ENCODE measurements around the gene F10.

F10 gene

GRCh38 chr13:113119166-113119821 lies 3.3 kb upstream of the F10 start:
- Histone ChIP-seq H3K4me3 (replicated peaks; ENCODE audit: insufficient read depth, low read length) (no peak overlapping the region), H3K27me3 (ENCODE audit: insufficient read depth, poor library complexity, severe bottlenecking) (peaks cover 5% of the 10 kb centered on the region), H3K27ac (replicated peaks) (no peak overlapping the region)
- TF ChIP-seq REST (IDR thresholded peaks at IDR 0.05; ENCODE audit: insufficient replicate concordance, low read depth), result no peak
- no peak for TF ChIP-seq CTCF (IDR thresholded peaks at IDR 0.05; ENCODE audit: insufficient read depth, low read length)
- no peak for TF ChIP-seq GABPA (IDR thresholded peaks at IDR 0.05; ENCODE audit: low read depth)
- no peak for TF ChIP-seq SPI1 (IDR thresholded peaks at IDR 0.05; ENCODE audit: borderline replicate concordance, low read depth)
- TF ChIP-seq POLR2AphosphoS5 (IDR thresholded peaks at IDR 0.05; ENCODE audit: low read depth), result no peak
- no peak for DNase-seq (ENCODE audit: low read depth in 1 of 2, low spot score in 1 of 2)

- no peak overlapping the region for H3K4me3 ChIP-seq (replicated peaks; ENCODE audit: insufficient read depth, low read length)
- no peak for DNase-seq (ENCODE audit: low read depth in 1 of 2, low spot score in 1 of 2)
- H3K27ac ChIP-seq (replicated peaks), result no peak overlapping the region
- H3K27me3 ChIP-seq (ENCODE audit: insufficient read depth, poor library complexity, severe bottlenecking), result peaks cover 2% of the 10 kb centered on the region
- no peak for TF ChIP-seq REST (IDR thresholded peaks at IDR 0.05; ENCODE audit: insufficient replicate concordance, low read depth)
- TF ChIP-seq CTCF (IDR thresholded peaks at IDR 0.05; ENCODE audit: insufficient read depth, low read length), result no peak
- TF ChIP-seq SPI1 (IDR thresholded peaks at IDR 0.05; ENCODE audit: borderline replicate concordance, low read depth), result no peak
- no peak for TF ChIP-seq GABPA (IDR thresholded peaks at IDR 0.05; ENCODE audit: low read depth)
- no peak for TF ChIP-seq POLR2AphosphoS5 (IDR thresholded peaks at IDR 0.05; ENCODE audit: low read depth)
Measured at GRCh38 chr13:113119822-113120189, 2.8 kb upstream of the F10 start.

- no peak for DNase-seq (ENCODE audit: low read depth in 1 of 2, low spot score in 1 of 2)
- H3K27ac ChIP-seq (replicated peaks), result no peak overlapping the region
- H3K4me3 ChIP-seq (replicated peaks; ENCODE audit: insufficient read depth, low read length), result no peak overlapping the region
- TF ChIP-seq GABPA (IDR thresholded peaks at IDR 0.05; ENCODE audit: low read depth), result no peak
- TF ChIP-seq POLR2AphosphoS5 (IDR thresholded peaks at IDR 0.05; ENCODE audit: low read depth), result no peak
- TF ChIP-seq REST (IDR thresholded peaks at IDR 0.05; ENCODE audit: insufficient replicate concordance, low read depth), result no peak
- no peak for TF ChIP-seq SPI1 (IDR thresholded peaks at IDR 0.05; ENCODE audit: borderline replicate concordance, low read depth)
- TF ChIP-seq CTCF (IDR thresholded peaks at IDR 0.05; ENCODE audit: insufficient read depth, low read length), result no peak
- H3K27me3 ChIP-seq (ENCODE audit: insufficient read depth, poor library complexity, severe bottlenecking), result peaks cover 2% of the 10 kb centered on the region
Measured at GRCh38 chr13:113120300-113121182, 2.1 kb upstream of the F10 start.
